Sciatic nerve (tissue), 2 donors: ENCODE results near the gene GZMM. TPM values are rescaled to one million over a fixed set of nuclear protein-coding genes. Genes with fewer than 3 reads are reported as not detected.
A peak's percentile ranks its signal among the peaks of the same experiment; 100 is the strongest.

Experiments
- ATAC-seq: fragments of 200-7000 bp; cut with Tn5 transposase; one replicate; pipeline ENCODE4 v1.9.1; 2020; ENCODE audit warnings: mild to moderate bottlenecking, moderate library complexity
- DNase-seq: peaks from one replicate; pipeline ENCODE4 v3.0.0-alpha.2; 2020; ENCODE audit warnings: low spot score
- intact Hi-C: fragments of 100-400 bp; cut with DNase I; formaldehyde crosslinking; loops from one replicate; pipeline ENCODE4 v1.14.2; 2022
- total RNA-seq: library from RNA; stranded (reverse); fragmentation: NEBNext Ultra II Directional; extraction: Animal tissue kit (Norgen Biotek cat#: 25700); gene quantifications from one replicate; pipeline ENCODE4 v1.2.1, GENCODE V29; 2021
- donor health status: DM: no; HTN: no; CAD: no.
- donor health status: DM: no; HTN: no; CAD: no.

The GZMM gene
- total RNA-seq, 1 donor from 2014 or later, result 1.4 TPM

DNA sequence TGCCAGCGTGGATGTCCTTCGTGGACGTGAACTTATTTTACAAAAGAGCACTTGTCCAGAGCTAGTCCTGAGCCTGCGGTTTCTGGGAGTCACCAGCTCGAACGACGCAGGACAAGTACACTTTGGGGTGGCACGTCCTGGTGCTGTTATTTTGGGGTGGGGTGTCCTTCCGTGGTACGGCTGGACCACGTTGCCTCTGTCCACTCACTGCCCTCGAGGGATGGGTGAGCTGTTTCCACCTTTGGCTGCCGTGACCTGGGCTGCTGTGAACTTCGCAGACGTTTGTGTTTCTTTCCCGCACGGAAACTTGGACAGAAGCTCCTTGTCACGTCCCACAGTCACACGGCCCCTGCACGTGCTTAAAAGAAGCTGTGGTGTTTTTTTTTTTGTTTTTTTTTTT, 11.0 kb downstream of the GZMM start:
- ATAC-seq, result no peak
- intact Hi-C loops, result no loop called here

DNA sequence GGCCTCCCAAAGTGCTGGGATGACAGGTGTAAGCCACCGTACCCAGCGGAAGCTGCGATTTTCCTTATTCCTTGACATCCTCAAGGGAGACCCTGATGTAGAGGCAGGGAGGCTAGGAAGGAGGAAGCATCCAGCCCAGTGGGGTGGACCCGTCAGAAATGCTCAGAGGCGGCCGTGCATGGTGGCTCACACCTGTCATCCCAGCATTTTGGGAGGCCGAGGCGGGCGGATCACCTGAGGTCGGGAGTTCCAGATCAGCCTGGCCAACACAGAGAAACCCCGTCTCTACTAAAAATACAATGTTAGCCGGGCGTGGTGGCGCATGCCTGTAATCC, 11.6 kb downstream of the GZMM start:
- no peak for ATAC-seq
- intact Hi-C loops, result no loop called here
- no peak for DNase-seq

More for the DNA sequence above, 11.0 kb downstream of the GZMM start:
- no peak for DNase-seq

DNA sequence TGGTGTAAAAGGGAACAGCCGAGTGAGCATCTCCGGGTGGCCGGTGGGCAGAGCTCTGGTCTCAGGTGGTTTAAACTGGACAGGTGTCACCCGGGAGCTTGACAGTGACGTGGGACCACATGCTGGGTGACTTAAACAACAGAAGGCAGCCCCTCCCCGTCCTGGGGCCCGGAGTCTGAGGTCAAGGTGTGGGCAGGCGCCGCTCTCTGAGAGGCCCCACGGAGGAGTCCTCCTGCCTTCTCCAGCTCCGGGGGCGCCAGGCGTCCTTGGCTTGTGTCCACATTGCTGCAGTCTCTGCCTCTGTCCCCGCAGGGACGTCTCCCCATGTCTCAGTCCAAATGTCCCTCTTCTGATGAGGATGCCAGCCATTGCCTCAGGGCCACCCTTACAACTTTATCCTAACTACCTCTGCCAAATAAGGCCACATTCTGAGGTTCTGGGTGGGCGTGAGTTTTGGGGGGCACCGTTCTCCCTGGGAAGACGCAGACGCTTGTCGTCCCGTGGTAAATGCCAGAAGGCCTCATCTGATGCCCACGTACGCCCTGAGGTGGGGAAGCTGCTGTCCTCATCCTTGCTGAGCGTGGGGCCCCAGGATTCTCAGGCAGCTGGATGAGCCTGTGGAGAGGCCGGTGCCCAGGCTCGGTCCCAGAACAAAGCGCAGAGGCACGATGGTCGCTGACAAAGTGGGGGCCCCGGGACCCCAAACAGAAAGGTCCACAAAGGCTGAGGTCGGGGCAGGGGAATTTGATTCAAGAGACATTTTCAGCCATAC, 12.9 kb downstream of the GZMM start:
- DNase-seq, result no peak
- intact Hi-C loops, result no loop called here
- no peak for ATAC-seq

DNA sequence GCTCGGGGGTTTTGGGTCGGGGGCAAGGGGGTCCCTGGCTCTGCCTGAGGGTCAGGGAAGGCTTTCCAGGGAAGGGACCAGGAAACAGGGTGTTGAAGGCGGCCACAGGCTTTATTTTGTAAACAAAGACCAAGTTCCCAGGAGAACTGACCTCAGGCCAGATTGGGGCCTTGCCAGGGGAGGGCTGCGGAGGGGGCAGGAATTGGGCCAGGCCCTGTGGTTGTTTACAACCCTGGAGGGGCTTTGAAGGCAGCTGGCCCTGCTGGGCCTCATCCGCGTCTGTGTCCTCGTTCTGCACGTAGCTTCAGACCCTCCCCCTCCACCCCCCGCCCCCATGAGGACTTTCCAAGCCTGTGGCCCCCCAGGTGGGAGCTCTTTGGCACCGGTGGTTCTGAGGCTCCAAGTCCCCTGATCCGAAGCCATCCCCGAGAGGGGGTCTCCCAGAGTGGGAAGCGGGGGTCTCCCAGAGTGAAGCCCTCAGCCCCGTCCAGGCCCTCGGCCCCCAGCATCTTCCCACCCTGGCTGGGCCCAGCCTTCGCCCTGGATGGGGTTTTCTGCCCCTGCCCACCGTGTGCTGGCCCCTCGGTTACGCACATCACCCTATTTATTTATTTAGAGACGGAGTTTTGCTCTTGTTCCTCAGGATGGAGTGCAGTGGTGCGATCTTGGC, 15.1 kb downstream of the GZMM start:
- intact Hi-C loops, result no loop called here
- DNase-seq (no peak), ATAC-seq (peak; percentile 69)

DNA sequence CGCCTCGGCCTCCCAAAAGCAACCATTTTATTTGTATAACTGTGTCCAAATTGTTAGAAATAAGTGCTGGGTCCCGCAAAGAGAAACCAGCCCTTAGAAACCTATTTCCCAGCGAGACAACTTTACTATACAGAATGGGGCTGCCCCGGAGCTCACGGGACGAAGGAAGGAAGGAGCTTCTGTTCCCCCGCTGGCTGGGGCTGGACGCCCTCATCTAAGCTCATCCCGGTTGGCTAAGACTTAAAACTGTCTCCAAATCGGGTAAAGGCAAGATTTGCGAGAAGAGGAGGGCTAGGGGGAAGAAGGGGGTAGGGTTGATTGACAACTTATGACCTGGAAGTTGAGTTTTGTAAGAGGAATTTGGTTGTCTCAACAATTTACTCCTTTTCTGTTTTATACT, 16.3 kb downstream of the GZMM start:
- ATAC-seq (no peak), DNase-seq (no peak)
- intact Hi-C loops, result no loop called here

DNA sequence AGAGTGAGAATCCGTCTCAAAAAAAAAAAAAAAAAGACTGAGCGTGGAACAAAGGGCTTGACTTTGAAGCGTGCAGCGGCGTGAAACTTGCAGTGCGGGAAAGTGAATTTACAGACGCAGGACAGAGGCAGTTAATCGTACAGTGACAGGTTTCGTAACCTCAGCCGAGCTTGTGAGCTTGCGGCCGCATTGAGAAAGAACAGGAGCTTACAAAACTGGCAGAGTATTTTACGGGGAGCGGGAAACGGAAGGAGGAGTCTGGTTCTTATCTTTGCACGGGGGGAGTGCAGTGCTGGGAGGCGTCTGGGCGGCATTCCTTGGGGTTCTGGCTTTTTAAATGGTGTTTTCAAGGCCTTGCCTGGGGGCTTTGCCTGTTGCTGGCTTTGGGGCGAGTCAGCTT, 22.6 kb downstream of the GZMM start:
- peak; percentile 58 for ATAC-seq
- intact Hi-C loops, result no loop called here
- DNase-seq, result no peak

DNA sequence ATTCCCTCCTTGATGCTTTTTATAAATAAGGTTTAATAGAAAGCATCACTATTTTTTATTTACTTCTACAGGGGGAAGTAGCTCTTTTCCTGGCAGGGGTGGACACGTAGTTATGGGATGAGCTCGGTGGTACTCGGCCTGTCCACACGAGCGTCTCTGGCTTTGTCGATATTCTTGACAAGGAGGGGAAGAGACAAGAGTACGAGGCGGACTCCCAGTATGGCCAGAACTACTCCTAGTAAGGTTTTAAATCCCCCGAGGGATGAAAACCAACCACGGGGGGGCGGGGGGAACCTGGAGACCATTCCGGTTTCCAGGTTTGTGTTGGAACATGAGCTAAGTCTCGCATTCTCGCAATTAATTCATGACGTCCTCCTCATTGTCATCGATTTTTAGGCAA, 23.0 kb downstream of the GZMM start:
- intact Hi-C loops, result no loop called here
- DNase-seq (no peak), ATAC-seq (no peak)

DNA sequence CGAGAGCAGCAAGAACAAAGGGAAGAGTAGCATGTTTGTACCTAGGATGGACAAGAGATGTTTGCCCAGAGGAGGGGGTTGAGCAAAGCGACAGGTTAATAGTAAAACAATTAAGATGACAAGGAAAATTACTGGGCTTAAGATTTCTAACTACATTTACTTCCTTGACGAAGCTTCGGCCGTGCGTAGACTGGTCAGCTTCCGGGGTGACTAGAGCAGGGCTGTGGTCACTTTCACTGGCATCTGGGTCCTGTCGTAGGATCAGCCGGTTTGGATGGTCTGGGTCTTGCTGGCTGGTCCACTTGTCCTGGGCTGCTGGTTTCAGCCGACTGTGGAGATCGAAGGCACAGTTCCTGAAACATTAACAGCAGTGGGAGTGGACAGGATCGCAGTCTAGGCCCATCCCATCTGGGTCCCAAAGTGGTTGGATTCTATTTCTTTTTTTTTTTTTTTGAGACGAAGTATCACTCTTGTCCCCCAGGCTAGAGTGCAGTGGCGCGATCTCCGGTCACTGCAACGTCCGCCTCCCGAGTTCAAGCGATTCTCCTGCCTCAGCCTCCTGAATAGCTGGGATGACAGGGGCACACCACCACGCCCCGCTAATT, 23.5 kb downstream of the GZMM start:
- no peak for DNase-seq
- no peak for ATAC-seq
- intact Hi-C loops, result no loop called here

DNA sequence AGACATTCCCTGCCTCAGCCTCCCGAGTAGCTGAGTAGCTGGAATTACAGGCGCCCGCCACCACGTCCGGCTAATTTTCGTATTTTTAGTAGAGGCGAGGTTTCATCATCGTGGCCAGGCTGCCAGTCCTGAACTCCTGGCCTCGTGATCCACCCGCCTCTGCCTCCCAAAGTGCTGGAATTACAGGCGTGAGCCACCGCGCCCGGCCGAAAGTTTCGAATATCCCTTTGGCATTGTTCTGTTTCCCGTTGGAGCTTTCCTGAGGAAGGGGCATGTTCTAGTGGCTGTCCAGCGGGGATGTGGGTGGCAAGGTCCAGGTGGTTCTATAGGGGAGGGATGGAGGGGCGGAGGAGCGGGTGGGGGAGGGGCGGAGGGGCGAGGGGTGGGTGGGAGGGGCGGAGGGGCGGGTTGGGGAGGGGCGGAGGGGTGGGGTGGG, 26.4 kb downstream of the GZMM start:
- no peak for DNase-seq
- no peak for ATAC-seq
- intact Hi-C loops, result no loop called here

DNA sequence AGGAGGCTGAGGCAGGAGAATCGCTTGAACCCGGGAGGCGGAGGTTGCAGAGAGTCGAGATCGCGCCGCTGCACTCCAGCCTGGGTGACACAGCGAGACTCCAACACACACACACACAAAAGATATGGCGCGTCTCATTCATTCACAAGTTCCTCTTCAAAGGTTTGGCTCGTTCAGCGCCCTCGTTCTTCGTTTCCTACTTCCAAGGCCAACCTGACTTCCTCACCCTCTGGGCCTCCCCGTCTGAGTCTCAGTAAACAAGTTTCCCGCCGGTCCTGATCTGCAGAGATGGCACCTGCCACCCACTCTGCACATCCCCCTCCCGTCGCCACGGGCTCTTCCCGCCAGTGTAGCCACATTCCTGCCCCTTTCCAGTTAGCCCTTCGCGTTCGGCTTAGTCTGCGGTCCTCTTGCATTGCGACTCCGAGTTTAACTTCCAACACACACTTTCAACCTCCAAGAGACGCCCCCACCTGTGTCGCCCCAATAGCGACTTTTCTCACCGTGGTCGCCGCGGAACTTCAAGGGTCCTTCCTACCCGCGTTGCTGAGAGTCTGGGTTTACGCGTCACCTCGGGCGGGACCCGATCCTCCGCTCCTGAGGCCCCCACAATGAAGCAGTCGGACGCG, 27.2 kb downstream of the GZMM start:
- no peak for ATAC-seq
- intact Hi-C loops, result no loop called here
- no peak for DNase-seq

DNA sequence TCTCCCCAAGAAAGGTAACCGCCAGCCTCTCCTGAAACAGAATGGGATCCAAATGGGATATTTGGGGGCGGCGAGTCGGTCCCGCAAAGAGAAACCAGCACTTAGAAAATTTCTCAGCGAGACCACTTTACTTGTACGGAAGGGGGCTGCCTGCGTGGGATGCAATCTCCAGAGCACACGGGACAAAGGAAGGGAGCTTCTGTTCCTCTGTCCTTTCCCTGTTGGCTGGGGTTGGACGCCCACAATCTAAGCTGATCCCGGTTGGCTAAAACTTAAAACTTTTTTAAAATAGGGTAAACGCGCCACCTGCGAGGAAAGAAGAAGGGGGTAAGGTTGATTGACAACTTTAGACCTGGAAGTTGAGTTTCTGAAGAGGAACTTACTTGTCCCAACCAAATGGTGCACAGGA, 27.7 kb downstream of the GZMM start:
- intact Hi-C loops, result no loop called here
- peak; percentile 23 for ATAC-seq

DNA sequence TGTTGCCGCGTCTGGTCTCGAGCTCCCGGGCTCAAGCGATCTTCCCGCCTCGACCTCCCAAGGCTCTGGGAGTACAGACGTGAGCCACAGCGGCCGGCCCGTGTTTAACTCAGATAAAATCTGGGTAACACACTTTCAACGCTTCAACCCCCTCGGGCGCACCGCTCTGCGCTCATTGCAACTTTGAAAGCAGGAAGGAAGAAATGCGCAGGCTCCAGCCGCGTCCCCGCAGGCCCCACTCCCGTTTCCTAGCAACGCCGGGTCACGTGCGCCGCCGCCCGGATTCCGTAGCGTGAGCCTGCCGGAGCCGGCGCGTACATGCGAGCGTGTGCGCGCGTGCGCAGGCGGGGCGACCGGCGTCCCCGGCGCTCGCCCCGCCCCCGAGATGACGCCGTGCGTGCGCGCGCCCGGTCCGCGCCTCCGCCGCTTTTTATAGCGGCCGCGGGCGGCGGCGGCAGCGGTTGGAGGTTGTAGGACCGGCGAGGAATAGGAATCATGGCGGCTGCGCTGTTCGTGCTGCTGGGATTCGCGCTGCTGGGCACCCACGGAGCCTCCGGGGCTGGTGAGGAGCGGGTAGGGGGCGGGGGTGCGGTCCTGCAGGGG, 28.4 kb downstream of the GZMM start, which contains the start of gene BSG:
TSS of gene BSG (plus strand) at position 457 of the 603 bp plus-strand sequence. CDS start at position 496, 39 bp downstream.
- DNase-seq, result peak; percentile 100
- peak; percentile 95 for ATAC-seq
- intact Hi-C loops, result no loop called here

More for the DNA sequence above, 27.7 kb downstream of the GZMM start:
- no peak for DNase-seq

DNA sequence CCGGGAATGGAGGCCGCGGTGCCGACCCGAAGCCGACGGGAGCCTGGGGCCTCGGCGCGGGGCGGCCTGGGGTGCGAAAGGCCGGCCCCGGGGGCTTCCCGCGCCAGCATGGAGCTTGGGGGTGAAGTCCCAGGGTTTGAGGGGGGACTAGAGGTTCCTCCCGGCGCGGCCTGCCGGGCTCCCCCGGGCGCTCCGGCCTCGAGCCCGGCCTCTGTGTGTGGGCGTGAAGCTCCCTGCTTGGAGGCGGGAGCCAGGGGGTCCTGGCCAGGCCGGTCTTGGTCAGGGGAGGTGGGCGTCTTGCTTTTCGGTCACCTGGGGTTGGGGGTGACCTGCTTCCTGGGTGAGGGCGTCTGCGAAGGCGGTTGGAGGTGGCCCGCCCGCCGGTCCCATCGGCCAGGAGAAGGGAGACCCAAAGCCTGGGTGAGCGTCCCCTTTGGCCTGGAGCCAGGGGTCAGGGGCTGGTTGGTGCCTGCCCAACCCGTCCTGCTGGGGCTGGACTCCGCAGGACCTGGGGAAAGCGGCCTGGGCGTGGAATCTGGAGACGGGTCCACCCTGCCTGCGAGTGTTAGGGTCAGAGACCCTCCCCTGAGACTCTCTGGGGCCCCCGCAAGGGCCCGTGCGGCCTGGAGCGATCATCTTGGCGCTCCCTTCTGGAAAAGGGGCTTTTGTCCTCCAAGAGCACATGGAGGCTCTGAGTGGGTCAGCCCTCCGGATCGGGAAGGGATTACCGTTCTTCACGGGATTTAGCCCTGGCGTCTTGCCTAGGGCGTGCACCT, 29.1 kb downstream of the GZMM start:
- ATAC-seq (peak; percentile 20), DNase-seq (peak; percentile 84)
- intact Hi-C loops, result no loop called here

DNA sequence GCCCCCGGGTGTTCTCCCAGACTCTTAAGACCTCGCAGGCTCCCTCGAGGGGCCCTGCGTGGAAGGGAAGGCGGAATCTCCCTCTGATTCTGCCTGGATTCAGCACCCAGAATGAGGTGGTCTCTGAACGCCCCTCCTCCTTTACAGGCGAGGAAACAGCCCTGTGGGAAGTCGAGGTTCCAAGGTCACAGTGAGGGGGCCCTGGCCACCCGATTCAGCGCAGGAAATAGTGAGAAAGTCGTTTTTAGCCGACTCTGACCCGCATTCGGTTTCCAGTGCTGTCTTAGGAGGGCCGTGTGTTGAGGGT, 29.6 kb downstream of the GZMM start:
- intact Hi-C loops, result no loop called here
- ATAC-seq (no peak), DNase-seq (no peak)

DNA sequence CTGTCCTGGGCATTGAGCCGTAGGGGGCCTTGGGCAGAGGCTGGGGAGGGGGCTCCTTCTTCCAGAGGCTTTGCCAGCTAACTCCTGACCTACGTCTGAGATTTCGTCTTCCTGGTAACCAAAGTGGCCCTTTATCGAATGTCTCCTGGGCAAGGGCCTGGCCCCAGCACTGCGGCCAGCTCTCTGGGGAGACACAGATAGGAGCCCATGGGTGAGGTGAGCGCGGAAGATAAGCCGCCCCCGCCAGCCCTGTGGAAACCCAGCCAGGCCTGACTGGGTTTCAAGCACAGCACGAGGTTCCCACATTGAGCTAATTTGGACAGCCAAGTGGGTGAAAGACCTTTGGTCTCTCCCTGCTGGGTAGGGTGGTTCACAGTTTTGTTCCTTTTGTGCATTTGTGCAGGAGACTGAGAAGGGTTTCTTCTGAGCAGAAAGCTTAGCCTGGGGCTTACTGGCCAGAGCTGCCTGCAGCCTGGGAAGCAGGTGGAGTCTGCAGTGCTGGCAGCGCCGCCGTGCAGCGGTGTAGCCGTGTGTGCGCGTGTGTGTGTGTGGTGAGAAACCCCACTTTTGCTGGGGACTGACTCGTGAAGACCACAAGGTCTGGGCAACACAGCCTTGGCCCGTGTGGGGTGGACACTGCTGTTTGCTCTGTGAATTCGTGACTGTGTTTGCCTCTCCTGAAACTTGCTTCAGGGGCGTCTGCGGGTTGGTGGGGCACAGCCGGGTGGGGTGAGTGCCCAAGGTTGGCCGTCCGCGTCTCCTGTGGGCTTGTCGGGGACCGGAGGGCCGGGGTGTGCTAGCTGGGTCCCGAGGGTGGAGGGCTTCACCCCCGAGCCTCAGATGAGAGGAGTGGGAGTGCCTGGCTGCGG, 31.0 kb downstream of the GZMM start:
- DNase-seq, result peak; percentile 51
- no peak for ATAC-seq
- intact Hi-C loops, result no loop called here

DNA sequence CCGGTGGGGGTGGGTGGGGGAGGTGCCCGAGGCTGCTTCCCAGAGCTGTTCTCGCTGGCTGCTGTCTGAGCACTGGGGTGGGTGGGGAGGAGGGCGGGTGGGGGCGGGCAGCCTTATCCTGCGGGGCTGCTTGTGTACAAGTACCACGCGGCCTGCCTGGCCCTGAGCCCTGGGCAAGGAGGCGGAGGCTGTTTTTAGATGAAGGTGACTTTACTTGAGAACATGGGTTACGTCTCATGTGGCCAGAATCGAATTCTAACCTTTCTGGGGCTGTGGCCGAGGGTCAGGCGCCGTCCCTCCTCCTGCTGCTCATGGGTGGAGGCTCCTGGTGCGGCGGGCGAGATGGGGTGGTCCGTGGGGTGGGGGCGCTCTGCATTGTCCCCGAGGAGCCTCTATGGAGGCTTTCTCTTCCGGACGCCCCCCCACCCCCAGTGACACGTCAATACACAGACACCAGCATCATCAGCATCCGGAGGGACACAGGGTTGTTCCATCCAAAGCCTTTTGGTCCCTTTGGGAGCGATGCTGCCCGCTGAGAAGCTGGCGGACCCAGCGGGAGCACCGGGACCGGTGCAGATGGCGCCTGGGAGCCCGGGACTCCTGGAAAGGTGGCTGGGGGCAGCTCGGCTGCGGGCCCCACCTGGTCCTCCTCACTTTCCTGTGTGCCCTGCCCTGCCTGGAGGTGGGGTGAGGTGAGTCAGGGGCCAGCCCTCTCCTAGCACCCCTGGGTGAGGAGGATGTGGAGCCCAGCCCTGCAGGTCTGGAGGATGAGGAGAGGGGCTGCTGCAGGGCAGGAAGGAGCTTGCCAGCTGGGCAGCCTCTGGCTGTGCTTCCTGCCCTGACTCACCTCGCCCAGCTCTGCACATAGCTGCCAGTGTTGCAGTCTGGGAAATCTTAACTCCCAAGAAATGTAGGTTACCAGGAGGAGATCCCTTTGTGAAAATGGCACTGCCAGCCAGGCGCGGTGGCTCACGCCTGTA, 32.0 kb downstream of the GZMM start:
- DNase-seq (no peak), ATAC-seq (no peak)
- intact Hi-C loops, result no loop called here
